ENCODE results near the gene CPT2. TPM values are rescaled to one million over a fixed set of nuclear protein-coding genes. Genes with fewer than 3 reads are reported as not detected.
"Not testable (repeated sequence)": the region's sequence is repeated elsewhere in the genome, so short reads cannot be mapped to it uniquely, and the experiment has no call there.

CPT2 gene
- total RNA-seq, 1 donor from 2014 or later, result 14.1 TPM

DNA sequence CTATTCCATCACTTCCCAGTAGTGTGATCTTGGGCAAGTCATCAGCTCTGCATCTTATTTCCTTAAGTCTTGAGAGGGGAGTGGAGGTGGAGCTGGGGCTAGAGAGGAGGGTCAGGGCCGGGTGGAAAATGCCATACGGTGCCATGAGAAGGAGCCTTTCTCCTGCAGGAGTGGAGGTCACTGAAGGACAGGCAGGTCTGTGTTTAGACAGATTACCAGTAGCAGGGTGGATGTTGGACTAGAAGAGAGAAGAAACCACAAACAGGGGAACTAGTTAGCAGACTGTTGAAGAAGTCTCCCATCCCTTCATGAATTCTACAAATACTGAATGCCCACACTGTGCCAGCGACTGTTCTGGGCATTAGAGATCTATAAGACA, 13.9 kb upstream of the CPT2 start:
- Histone ChIP-seq H3K4me3 (ENCODE audit: low read depth, low read length) (no peak overlapping the region), H3K36me3 (ENCODE audit: control insufficient read depth, insufficient read depth, low read length) (no peaks in the 10 kb centered on the region), H3K27me3 (ENCODE audit: control insufficient read depth, insufficient read depth, low read length) (no peaks in the 10 kb centered on the region)
- TF ChIP-seq, protein P1, sequence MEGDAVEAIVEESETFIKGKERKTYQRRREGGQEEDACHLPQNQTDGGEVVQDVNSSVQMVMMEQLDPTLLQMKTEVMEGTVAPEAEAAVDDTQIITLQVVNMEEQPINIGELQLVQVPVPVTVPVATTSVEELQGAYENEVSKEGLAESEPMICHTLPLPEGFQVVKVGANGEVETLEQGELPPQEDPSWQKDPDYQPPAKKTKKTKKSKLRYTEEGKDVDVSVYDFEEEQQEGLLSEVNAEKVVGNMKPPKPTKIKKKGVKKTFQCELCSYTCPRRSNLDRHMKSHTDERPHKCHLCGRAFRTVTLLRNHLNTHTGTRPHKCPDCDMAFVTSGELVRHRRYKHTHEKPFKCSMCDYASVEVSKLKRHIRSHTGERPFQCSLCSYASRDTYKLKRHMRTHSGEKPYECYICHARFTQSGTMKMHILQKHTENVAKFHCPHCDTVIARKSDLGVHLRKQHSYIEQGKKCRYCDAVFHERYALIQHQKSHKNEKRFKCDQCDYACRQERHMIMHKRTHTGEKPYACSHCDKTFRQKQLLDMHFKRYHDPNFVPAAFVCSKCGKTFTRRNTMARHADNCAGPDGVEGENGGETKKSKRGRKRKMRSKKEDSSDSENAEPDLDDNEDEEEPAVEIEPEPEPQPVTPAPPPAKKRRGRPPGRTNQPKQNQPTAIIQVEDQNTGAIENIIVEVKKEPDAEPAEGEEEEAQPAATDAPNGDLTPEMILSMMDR (IDR thresholded peaks at IDR 0.05; ENCODE audit: insufficient read depth, low read length, poor library complexity, severe bottlenecking), result no peak
- DNase-seq (ENCODE audit: low read depth), result no peak

DNA sequence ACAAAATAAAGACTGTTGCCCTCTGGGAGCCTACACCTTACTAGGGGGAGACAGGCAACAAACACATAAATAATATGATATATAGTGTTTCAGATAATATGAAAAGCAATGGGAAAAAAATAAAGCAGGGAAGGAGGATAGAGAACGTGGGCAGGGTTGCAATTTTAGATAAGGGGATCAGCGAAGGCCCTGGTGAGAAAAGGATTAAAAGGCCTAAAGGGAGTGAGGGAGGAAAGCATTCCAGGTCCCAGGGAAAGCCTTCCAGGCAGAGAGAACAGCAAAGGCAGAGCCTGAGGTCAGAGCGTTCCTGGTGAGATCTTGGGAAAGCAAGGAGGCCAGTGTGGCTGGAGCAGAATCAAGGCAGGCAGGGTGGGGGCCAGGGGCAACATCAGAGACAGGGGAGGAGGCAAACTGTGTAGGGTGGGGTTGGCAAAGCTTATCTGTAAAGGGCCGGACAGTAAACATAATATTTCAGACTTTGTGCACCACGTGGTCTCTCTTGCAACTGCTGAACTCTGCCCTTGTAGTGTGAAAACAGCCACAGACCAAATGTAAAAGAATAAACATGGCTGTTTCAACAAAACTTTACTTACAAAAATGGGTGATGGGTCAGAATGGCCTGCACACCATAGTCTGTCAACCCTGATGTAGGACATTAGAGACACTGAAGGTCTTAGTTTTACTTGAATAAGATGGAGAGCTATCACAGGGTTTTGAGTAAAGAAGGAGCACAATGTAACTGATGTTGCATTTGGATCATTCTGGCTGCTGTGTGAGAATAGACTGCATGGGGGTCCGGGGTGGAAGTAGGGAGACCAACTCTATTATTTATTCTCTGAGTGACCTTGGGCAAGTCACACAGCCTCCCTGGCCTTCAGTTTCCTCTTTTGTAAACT, 13.3 kb upstream of the CPT2 start:
- no peaks in the 10 kb centered on the region for H3K27me3 ChIP-seq (ENCODE audit: control insufficient read depth, insufficient read depth, low read length)
- H3K36me3 ChIP-seq (ENCODE audit: control insufficient read depth, insufficient read depth, low read length), result no peaks in the 10 kb centered on the region
- no peak overlapping the region for H3K4me3 ChIP-seq (ENCODE audit: low read depth, low read length)
- DNase-seq (ENCODE audit: low read depth), result no peak
- TF ChIP-seq, protein P1 (IDR thresholded peaks at IDR 0.05; ENCODE audit: insufficient read depth, low read length, poor library complexity, severe bottlenecking), result no peak

GRCh38 chr1:53185955-53186297, 10.7 kb upstream of the CPT2 start:
- not testable (repeated sequence) for H3K27me3 ChIP-seq (ENCODE audit: control insufficient read depth, insufficient read depth, low read length); H3K36me3 ChIP-seq (ENCODE audit: control insufficient read depth, insufficient read depth, low read length); H3K4me3 ChIP-seq (ENCODE audit: low read depth, low read length); DNase-seq (ENCODE audit: low read depth)

DNA sequence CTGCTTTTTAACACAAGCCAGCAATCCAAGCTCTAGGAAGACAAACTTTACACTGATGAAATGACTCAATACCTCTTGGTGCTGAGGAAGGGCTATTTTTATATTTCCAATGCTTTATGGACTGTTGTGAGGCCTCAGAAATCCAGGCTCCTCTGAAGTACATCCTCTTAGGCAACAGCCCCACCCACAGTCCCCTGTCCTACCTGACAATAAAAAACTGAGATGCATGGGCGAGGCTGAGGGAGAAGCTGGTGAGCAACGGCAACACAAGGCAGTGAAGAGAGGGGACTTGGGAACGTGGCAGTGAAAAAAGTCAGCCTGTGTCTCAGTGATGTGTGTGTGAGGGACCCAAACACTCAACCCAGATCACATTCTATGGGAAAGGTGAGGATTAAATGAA, 10.1 kb upstream of the CPT2 start:
- Histone ChIP-seq H3K36me3 (ENCODE audit: control insufficient read depth, insufficient read depth, low read length) (no peaks in the 10 kb centered on the region), H3K27me3 (ENCODE audit: control insufficient read depth, insufficient read depth, low read length) (no peaks in the 10 kb centered on the region), H3K4me3 (ENCODE audit: low read depth, low read length) (no peak overlapping the region)
- TF ChIP-seq, protein P1 (IDR thresholded peaks at IDR 0.05; ENCODE audit: insufficient read depth, low read length, poor library complexity, severe bottlenecking), result no peak
- DNase-seq (ENCODE audit: low read depth), result no peak

- no peak overlapping the region for H3K4me3 ChIP-seq (ENCODE audit: low read depth, low read length)
- H3K27me3 ChIP-seq (ENCODE audit: control insufficient read depth, insufficient read depth, low read length), result no peaks in the 10 kb centered on the region
- H3K36me3 ChIP-seq (ENCODE audit: control insufficient read depth, insufficient read depth, low read length), result no peaks in the 10 kb centered on the region
- DNase-seq (ENCODE audit: low read depth), result no peak
- TF ChIP-seq, protein P1 (IDR thresholded peaks at IDR 0.05; ENCODE audit: insufficient read depth, low read length, poor library complexity, severe bottlenecking), result no peak
Observed at GRCh38 chr1:53187401-53187800, 9.2 kb upstream of the CPT2 start.

DNA sequence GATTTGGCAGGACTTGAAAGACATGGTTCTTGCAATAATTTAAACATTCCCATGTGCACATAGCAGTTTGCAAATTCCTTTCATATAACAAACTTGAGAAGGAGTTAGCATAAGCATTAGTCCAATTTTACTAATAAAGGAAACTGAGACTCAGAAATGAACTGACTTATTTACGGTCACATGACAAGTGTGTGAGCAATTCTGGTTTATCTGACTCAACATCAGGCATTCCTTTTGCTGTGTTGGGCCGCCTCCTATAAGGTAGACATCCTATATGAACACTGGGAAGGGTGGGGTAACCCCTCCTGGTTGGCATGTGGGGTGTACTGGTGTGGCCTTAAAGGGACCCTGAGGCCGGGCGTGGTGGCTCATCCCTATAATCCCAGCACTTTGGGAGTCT, 8.5 kb upstream of the CPT2 start:
- DNase-seq (ENCODE audit: low read depth), result no peak
- TF ChIP-seq, protein P1 (IDR thresholded peaks at IDR 0.05; ENCODE audit: insufficient read depth, low read length, poor library complexity, severe bottlenecking), result no peak
- Histone ChIP-seq H3K27me3 (ENCODE audit: control insufficient read depth, insufficient read depth, low read length) (no peaks in the 10 kb centered on the region), H3K4me3 (ENCODE audit: low read depth, low read length) (no peak overlapping the region), H3K36me3 (ENCODE audit: control insufficient read depth, insufficient read depth, low read length) (no peaks in the 10 kb centered on the region)

Data from kidney epithelial cell (primary cell).